ENCODE measurements around the gene NLRC5. TPM values are rescaled to one million over a fixed set of nuclear protein-coding genes. Genes with fewer than 3 reads are reported as not detected.

The NLRC5 gene
- total and polyA plus RNA-seq, 9 of the 15 experiments (the other 6 are each of a cell fraction or from before 2014, with no cell fraction given) = 0.59 to 0.71 TPM; not detected in 7

DNA sequence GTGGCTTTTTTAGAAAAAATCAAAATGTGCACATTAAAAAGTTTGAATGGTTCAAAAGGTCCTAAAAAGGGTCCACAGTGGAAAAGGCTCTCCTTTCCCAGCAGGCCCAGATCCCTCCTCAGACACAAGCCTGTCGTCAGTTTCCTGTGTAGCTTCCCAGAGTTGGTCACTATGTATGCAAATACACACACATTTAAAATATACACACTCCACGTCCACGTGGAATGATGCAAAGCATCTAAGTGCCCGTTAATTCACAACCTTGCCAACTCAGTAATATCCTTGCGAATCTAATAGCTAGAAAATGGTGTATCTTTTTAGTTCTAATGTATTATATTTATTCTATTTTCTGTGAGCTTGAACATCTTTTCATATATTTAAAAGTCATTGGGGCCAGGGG, 17.7 kb downstream of the NLRC5 start:
- Histone ChIP-seq H3K27me3 (ENCODE audit: control insufficient read depth in 2 of 2, insufficient read depth in 2 of 2, low read length in 2 of 2) (peaks cover 12 to 29% of the 10 kb centered on the region in 2 experiments; a peak in 3 of 5 replicates), H3K9me1 (ENCODE audit: control insufficient read depth, insufficient read depth, low read length) (no peaks in the 10 kb centered on the region), H3K4me3 (no peak overlapping the region), H3K4me1 (replicated peaks in 1 of 2; ENCODE audit: control insufficient read depth in 2 of 2, insufficient read depth in 2 of 2, low read length in 2 of 2) (peaks cover 0 to 3% of the 10 kb centered on the region in 2 experiments; a peak in 2 of 5 replicates), H3K4me2 (ENCODE audit: insufficient read depth, low read length) (no peak overlapping the region), H3K79me2 (ENCODE audit: control insufficient read depth, insufficient read depth, low read length) (no peaks in the 10 kb centered on the region), H2AFZ (ENCODE audit: low read depth, low read length) (no peak overlapping the region), H3K9me3 (replicated peaks; ENCODE audit: control insufficient read depth, insufficient read depth, low read depth, low read length) (no peaks in the 10 kb centered on the region), H4K20me1 (replicated peaks; ENCODE audit: control insufficient read depth, insufficient read depth, low read length) (no peaks in the 10 kb centered on the region), H3K27ac (ENCODE audit: extremely low read depth, low read depth, low read length) (no peak overlapping the region), H3K36me3 (ENCODE audit: control insufficient read depth, insufficient read depth, low read length) (no peaks in the 10 kb centered on the region), H3K9ac (ENCODE audit: insufficient read depth in 1 of 2, low read depth in 2 of 2, low read length in 2 of 2) (no peak overlapping the region)
- no TSS peak for BruUV-seq (replicated peaks)
- ChIA-PET CTCF (ENCODE audit: low intra/inter-chr PET ratio) (no interaction called here), POLR2A (no interaction called here)
- intact Hi-C loops (cut with micrococcal nuclease) (no loop called here), in situ Hi-C loops (cut with MboI) (no loop called here)
- no peak for ATAC-seq
- no peak for DNase-seq (ENCODE audit: extremely low read depth in 1 of 4, low spot score in 3 of 4)
- 0% methylated on average over 5 of the region's 5 CpGs for WGBS (ENCODE audit: insufficient coverage, low coverage, missing lambda C conversion rate)
- FAIRE-seq = no peak
- no peak for TF ChIP-seq PTRF (tag; IDR thresholded peaks at IDR 0.05)
- no peak for TF ChIP-seq PTTG1 (tag; IDR thresholded peaks at IDR 0.05; ENCODE audit: low read depth)
- TF ChIP-seq, protein P1, sequence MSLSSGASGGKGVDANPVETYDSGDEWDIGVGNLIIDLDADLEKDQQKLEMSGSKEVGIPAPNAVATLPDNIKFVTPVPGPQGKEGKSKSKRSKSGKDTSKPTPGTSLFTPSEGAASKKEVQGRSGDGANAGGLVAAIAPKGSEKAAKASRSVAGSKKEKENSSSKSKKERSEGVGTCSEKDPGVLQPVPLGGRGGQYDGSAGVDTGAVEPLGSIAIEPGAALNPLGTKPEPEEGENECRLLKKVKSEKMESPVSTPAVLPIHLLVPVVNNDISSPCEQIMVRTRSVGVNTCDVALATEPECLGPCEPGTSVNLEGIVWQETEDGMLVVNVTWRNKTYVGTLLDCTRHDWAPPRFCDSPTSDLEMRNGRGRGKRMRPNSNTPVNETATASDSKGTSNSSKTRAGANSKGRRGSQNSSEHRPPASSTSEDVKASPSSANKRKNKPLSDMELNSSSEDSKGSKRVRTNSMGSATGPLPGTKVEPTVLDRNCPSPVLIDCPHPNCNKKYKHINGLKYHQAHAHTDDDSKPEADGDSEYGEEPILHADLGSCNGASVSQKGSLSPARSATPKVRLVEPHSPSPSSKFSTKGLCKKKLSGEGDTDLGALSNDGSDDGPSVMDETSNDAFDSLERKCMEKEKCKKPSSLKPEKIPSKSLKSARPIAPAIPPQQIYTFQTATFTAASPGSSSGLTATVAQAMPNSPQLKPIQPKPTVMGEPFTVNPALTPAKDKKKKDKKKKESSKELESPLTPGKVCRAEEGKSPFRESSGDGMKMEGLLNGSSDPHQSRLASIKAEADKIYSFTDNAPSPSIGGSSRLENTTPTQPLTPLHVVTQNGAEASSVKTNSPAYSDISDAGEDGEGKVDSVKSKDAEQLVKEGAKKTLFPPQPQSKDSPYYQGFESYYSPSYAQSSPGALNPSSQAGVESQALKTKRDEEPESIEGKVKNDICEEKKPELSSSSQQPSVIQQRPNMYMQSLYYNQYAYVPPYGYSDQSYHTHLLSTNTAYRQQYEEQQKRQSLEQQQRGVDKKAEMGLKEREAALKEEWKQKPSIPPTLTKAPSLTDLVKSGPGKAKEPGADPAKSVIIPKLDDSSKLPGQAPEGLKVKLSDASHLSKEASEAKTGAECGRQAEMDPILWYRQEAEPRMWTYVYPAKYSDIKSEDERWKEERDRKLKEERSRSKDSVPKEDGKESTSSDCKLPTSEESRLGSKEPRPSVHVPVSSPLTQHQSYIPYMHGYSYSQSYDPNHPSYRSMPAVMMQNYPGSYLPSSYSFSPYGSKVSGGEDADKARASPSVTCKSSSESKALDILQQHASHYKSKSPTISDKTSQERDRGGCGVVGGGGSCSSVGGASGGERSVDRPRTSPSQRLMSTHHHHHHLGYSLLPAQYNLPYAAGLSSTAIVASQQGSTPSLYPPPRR (CRISPR knock-in tag; IDR thresholded peaks at IDR 0.05; ENCODE audit: borderline replicate concordance) = no peak
- no peak for TF ChIP-seq ZBTB1 (CRISPR knock-in tag; IDR thresholded peaks at IDR 0.05; ENCODE audit: borderline replicate concordance, low read depth)
- TF ChIP-seq, protein P2, sequence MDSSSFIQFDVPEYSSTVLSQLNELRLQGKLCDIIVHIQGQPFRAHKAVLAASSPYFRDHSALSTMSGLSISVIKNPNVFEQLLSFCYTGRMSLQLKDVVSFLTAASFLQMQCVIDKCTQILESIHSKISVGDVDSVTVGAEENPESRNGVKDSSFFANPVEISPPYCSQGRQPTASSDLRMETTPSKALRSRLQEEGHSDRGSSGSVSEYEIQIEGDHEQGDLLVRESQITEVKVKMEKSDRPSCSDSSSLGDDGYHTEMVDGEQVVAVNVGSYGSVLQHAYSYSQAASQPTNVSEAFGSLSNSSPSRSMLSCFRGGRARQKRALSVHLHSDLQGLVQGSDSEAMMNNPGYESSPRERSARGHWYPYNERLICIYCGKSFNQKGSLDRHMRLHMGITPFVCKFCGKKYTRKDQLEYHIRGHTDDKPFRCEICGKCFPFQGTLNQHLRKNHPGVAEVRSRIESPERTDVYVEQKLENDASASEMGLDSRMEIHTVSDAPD (CRISPR knock-in tag; IDR thresholded peaks at IDR 0.05) = no peak
- TF ChIP-seq, protein P3, sequence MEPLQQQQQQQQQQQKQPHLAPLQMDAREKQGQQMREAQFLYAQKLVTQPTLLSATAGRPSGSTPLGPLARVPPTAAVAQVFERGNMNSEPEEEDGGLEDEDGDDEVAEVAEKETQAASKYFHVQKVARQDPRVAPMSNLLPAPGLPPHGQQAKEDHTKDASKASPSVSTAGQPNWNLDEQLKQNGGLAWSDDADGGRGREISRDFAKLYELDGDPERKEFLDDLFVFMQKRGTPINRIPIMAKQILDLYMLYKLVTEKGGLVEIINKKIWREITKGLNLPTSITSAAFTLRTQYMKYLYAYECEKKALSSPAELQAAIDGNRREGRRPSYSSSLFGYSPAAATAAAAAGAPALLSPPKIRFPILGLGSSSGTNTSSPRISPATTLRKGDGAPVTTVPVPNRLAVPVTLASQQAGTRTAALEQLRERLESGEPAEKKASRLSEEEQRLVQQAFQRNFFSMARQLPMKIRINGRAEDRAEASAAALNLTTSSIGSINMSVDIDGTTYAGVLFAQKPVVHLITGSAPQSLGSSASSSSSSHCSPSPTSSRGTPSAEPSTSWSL (CRISPR knock-in tag; IDR thresholded peaks at IDR 0.05; ENCODE audit: borderline replicate concordance) = no peak
